ENCODE data around the gene SMPX. TPM values are rescaled to one million over a fixed set of nuclear protein-coding genes. Genes with fewer than 3 reads are reported as not detected.

SMPX gene
- total and polyA plus RNA-seq, 9 of the 15 experiments (the other 6 are each of a cell fraction or from before 2014, with no cell fraction given): not detected

DNA sequence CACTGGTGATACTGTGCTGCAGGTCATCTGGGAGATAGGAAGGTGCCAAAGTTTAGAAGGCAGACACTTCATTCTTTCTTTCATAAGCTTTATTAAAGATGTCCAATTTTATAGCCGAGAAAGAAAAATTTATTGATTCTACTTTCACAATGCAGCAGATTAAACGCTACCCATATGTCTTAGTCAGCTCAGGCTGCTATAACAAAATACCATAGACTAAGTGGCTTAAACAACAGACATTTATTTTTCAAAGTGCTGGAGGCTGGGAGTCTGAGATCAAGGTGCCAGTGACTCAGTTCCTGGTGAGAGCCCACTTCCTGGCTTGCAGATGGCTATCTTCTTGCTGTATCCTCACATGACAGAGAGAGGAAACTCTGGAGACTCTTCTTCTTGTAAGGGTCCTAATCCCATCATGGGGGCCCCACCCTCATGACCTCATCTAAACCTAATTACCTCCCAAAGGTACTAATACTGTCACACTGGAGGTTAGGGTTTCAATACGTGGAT is 66.4 kb downstream of the SMPX start:
- Histone ChIP-seq H3K27me3 (ENCODE audit: control insufficient read depth in 2 of 2, insufficient read depth in 2 of 2, low read length in 2 of 2) (no peaks in the 10 kb centered on the region), H3K9me3 (replicated peaks; ENCODE audit: control insufficient read depth, insufficient read depth, low read depth, low read length) (no peaks in the 10 kb centered on the region), H2AFZ (ENCODE audit: low read depth, low read length) (no peak overlapping the region), H3K79me2 (ENCODE audit: control insufficient read depth, insufficient read depth, low read length) (no peaks in the 10 kb centered on the region), H3K9ac (ENCODE audit: insufficient read depth in 1 of 2, low read depth in 2 of 2, low read length in 2 of 2) (no peak overlapping the region), H3K4me1 (replicated peaks in 1 of 2; ENCODE audit: control insufficient read depth in 2 of 2, insufficient read depth in 2 of 2, low read length in 2 of 2) (no peaks in the 10 kb centered on the region), H3K4me3 (no peak overlapping the region), H3K4me2 (ENCODE audit: insufficient read depth, low read length) (no peak overlapping the region), H3K27ac (ENCODE audit: extremely low read depth, low read depth, low read length) (no peak overlapping the region), H3K36me3 (ENCODE audit: control insufficient read depth, insufficient read depth, low read length) (no peaks in the 10 kb centered on the region), H4K20me1 (replicated peaks; ENCODE audit: control insufficient read depth, insufficient read depth, low read length) (no peaks in the 10 kb centered on the region), H3K9me1 (ENCODE audit: control insufficient read depth, insufficient read depth, low read length) (no peaks in the 10 kb centered on the region)
- WGBS (ENCODE audit: insufficient coverage, low coverage, missing lambda C conversion rate): 0% methylated on average over 3 of the region's 3 CpGs
- FAIRE-seq (no peak), DNase-seq (ENCODE audit: extremely low read depth in 1 of 4, low spot score in 3 of 4) (no peak), ATAC-seq (no peak)
- no TSS peak for BruUV-seq (replicated peaks)
- TF ChIP-seq EP300 (IDR thresholded peaks at IDR 0.05; ENCODE audit: low read length) (no peak), NR2F6 (CRISPR knock-in tag; IDR thresholded peaks at IDR 0.05) (no peak), ATF4 (CRISPR knock-in tag; IDR thresholded peaks at IDR 0.05) (no peak), TARDBP (IDR thresholded peaks at IDR 0.05) (no peak), ETS1 (conservative IDR thresholded peaks at IDR 0.05; ENCODE audit: control insufficient read depth, low read depth, low read length) (no peak), HMG20A (CRISPR knock-in tag; conservative IDR thresholded peaks at IDR 0.05) (no peak), SRF (CRISPR knock-in tag; IDR thresholded peaks at IDR 0.05) (no peak), ZNF174 (CRISPR knock-in tag; IDR thresholded peaks at IDR 0.05) (no peak), ZNF830 (CRISPR knock-in tag; IDR thresholded peaks at IDR 0.05) (no peak), HDAC6 (IDR thresholded peaks at IDR 0.05; ENCODE audit: low read depth, low read length) (no peak), MYBL2 (IDR thresholded peaks at IDR 0.05; ENCODE audit: low read depth) (no peak), MYBL2 (CRISPR knock-in tag; IDR thresholded peaks at IDR 0.05; ENCODE audit: borderline replicate concordance) (no peak)
- TF ChIP-seq, protein P1, sequence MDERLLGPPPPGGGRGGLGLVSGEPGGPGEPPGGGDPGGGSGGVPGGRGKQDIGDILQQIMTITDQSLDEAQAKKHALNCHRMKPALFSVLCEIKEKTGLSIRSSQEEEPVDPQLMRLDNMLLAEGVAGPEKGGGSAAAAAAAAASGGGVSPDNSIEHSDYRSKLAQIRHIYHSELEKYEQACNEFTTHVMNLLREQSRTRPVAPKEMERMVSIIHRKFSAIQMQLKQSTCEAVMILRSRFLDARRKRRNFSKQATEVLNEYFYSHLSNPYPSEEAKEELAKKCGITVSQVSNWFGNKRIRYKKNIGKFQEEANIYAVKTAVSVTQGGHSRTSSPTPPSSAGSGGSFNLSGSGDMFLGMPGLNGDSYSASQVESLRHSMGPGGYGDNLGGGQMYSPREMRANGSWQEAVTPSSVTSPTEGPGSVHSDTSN (CRISPR knock-in tag; IDR thresholded peaks at IDR 0.05; ENCODE audit: low read depth): no peak
- TF ChIP-seq, protein P1 (tag; conservative IDR thresholded peaks at IDR 0.05; ENCODE audit: low read depth): no peak
- intact Hi-C loops (cut with micrococcal nuclease): no loop called here
- ChIA-PET POLR2A (no interaction called here), CTCF (ENCODE audit: low intra/inter-chr PET ratio) (no interaction called here)
- in situ Hi-C loops (cut with MboI): no loop called here

Measured in K562 (cell line).